HCT116 (cell line): Measurements from ENCODE around the gene OGG1. TPM values are rescaled to one million over a fixed set of nuclear protein-coding genes. Genes with fewer than 3 reads are reported as not detected.

ENCODE experiments used
- ATAC-seq: fragments of 200-7000 bp; cut with Tn5 transposase; 2 replicates; pipeline ENCODE4 v1.9.1; 2020; ENCODE audit warnings: mild to moderate bottlenecking, moderate library complexity
- BruUV-seq: library from RNA; stranded (reverse); fragments of 400-500 nt; replicated peaks from 2 replicates; lab custom pipeline; 2021; lab: Mats Ljungman, UMichigan
- CTCF ChIA-PET: fragments of 300-600 bp; sonication (Branson Sonifier 250); formaldehyde crosslinking; loops from one replicate; lab custom pipeline; 2021; ENCODE audit warnings: antibody characterized with exemption; lab: Charles Lee
- POLR2A ChIA-PET: fragments of 300-600, 350-600 bp; sonication (Branson Sonifier 250); formaldehyde crosslinking; loops from one replicate; lab custom pipeline; 2021; ENCODE audit warnings: antibody characterized with exemption; lab: Charles Lee
- RAD21 ChIA-PET, 2 experiments: fragments of 300-600 bp; sonication (Branson Sonifier 250); formaldehyde crosslinking; loops; one replicate each; lab custom pipeline; 2023; ENCODE audit warnings: low total read pairs in 2 of 2; ENCODE audit not compliant: uncharacterized antibody in 2 of 2, unreplicated experiment in 2 of 2, low non-redundant PET in 1 of 2; lab: Charles Lee
- DNase-seq: peaks from one replicate; pipeline ENCODE4 v3.0.0-alpha.2; 2010; ENCODE audit warnings: low read depth, low spot score
- H2AFZ ChIP-seq: fragments of 200-600 bp; shearing (Covaris generic), sonication (generic); 2 replicates; pipeline ENCODE4 v1.6.1; 2017; ENCODE audit warnings: low read depth, mixed run types, mixed read lengths, antibody characterized with exemption, low read length; ENCODE audit not compliant: poor library complexity, severe bottlenecking
- H3K27ac ChIP-seq: 2 replicates; pipeline ENCODE4 v1.5.1; 2012; ENCODE audit warnings: low read depth, low read length
- H3K27me3 ChIP-seq: fragments of 200-600 bp; sonication (generic); 2 replicates; pipeline ENCODE4 v1.6.1; 2016; ENCODE audit warnings: mixed run types, low read length, mixed read lengths; ENCODE audit not compliant: insufficient read depth
- H3K36me3 ChIP-seq, 2 experiments: fragments of 200-500 bp in 1 of 2; fragments of 200-600 bp in 1 of 2; sonication (Bioruptor generic) in 1 of 2; sonication (generic) in 1 of 2; 2 replicates each; pipeline versions ENCODE4 v1.5.1 to v1.6.1; 2014 to 2016; ENCODE audit warnings: low read length in 2 of 2, inconsistent platforms in 1 of 2, mixed read lengths in 1 of 2, mixed run types in 1 of 2; ENCODE audit not compliant: insufficient read depth in 2 of 2, control insufficient read depth in 1 of 2
- H3K4me1 ChIP-seq, 2 experiments: fragments of 200-600 bp in 1 of 2; sonication (generic) in 1 of 2; 2 replicates each; pipeline versions ENCODE4 v1.5.1 to v1.6.1; 2012 to 2017; ENCODE audit warnings: low read length in 2 of 2, inconsistent platforms in 1 of 2, mild to moderate bottlenecking in 1 of 2, mixed read lengths in 1 of 2, mixed run types in 1 of 2, moderate library complexity in 1 of 2; ENCODE audit not compliant: insufficient read depth in 2 of 2, control insufficient read depth in 1 of 2
- H3K4me2 ChIP-seq: fragments of 200-600 bp; sonication (generic); 2 replicates; pipeline ENCODE4 v1.6.1; 2017; ENCODE audit warnings: mixed run types, low read length, mixed read lengths
- H3K4me3 ChIP-seq, 2 experiments: fragments of 200-600 bp in 1 of 2; sonication (generic) in 1 of 2; replicated peaks in 1 of 2; 2 replicates each; pipeline ENCODE4 v1.5.1; 2011 to 2016; ENCODE audit warnings: low read length in 2 of 2, control low read depth in 1 of 2, low read depth in 1 of 2, mild to moderate bottlenecking in 1 of 2, mixed read lengths in 1 of 2, mixed run types in 1 of 2
- H3K79me2 ChIP-seq: fragments of 200-600 bp; sonication (generic); 2 replicates; pipeline ENCODE4 v1.6.1; 2017; ENCODE audit warnings: mild to moderate bottlenecking, mixed run types, low read length, moderate library complexity, mixed read lengths; ENCODE audit not compliant: insufficient read depth
- H3K9ac ChIP-seq: fragments of 200-600 bp; sonication (generic); 2 replicates; pipeline ENCODE4 v1.6.1; 2016; ENCODE audit warnings: low read length, mixed read lengths
- H3K9me2 ChIP-seq: fragments of 200-600 bp; sonication (generic), shearing (Covaris generic); 2 replicates; pipeline ENCODE4 v1.6.1; 2017; ENCODE audit warnings: mixed run types, mild to moderate bottlenecking, moderate library complexity; ENCODE audit not compliant: insufficient read depth
- H3K9me3 ChIP-seq, 2 experiments: fragments of 200-500 bp in 1 of 2; fragments of 200-600 bp in 1 of 2; sonication (Bioruptor generic) in 1 of 2; sonication (generic) in 1 of 2; 2 replicates each; pipeline ENCODE4 v1.6.1; 2014 to 2017; ENCODE audit warnings: low read length in 2 of 2, mixed read lengths in 2 of 2, inconsistent platforms in 1 of 2, low read depth in 1 of 2, mild to moderate bottlenecking in 1 of 2, mixed run types in 1 of 2, moderate library complexity in 1 of 2; ENCODE audit not compliant: control insufficient read depth in 1 of 2, insufficient read depth in 1 of 2
- H4K20me1 ChIP-seq: fragments of 200-600 bp; sonication (generic), shearing (Covaris generic); 2 replicates; pipeline ENCODE4 v1.6.1; 2017; ENCODE audit warnings: mixed run types, mild to moderate bottlenecking, moderate library complexity; ENCODE audit not compliant: insufficient read depth
- ATF3 ChIP-seq: IDR thresholded peaks from 2 replicates; pipeline ENCODE4 v1.6.1; 2012
- CEBPB ChIP-seq: IDR thresholded peaks from 2 replicates; pipeline ENCODE4 v1.6.1; 2012; ENCODE audit warnings: low read depth
- EZH2 ChIP-seq: fragments of 200-600 bp; sonication (generic); IDR thresholded peaks from 2 replicates; pipeline ENCODE4 v1.6.1; 2017; ENCODE audit warnings: antibody characterized with exemption, mixed run types
- JUND ChIP-seq: IDR thresholded peaks from 2 replicates; pipeline ENCODE4 v1.6.1; 2012
- POLR2A ChIP-seq: IDR thresholded peaks from 2 replicates; pipeline ENCODE4 v1.7.0; 2011; ENCODE audit warnings: borderline replicate concordance; ENCODE audit not compliant: insufficient read depth, insufficient read length; ENCODE audit errors: extremely low read depth
- RAD21 ChIP-seq: IDR thresholded peaks from 2 replicates; pipeline ENCODE4 v1.6.1; 2012; ENCODE audit warnings: low read depth, mild to moderate bottlenecking
- REST ChIP-seq: IDR thresholded peaks from 2 replicates; pipeline ENCODE4 v1.6.1; 2012; ENCODE audit warnings: low read depth
- SIN3A ChIP-seq: IDR thresholded peaks from 2 replicates; pipeline ENCODE4 v1.6.1; 2012; ENCODE audit warnings: low read depth
- TCF7L2 ChIP-seq: IDR thresholded peaks from 2 replicates; pipeline ENCODE4 v1.7.0; 2011; ENCODE audit warnings: borderline replicate concordance, inconsistent platforms; ENCODE audit not compliant: insufficient read depth, insufficient read length; ENCODE audit errors: extremely low read depth
- YY1 ChIP-seq: IDR thresholded peaks from 2 replicates; pipeline ENCODE4 v1.6.1; 2011; ENCODE audit warnings: low read length, low read depth, moderate library complexity, mild to moderate bottlenecking; ENCODE audit not compliant: insufficient replicate concordance; ENCODE audit errors: extremely low read depth
- intact Hi-C: fragments of 100-400 bp; cut with micrococcal nuclease; formaldehyde crosslinking; loops from 2 replicates; pipeline ENCODE4 v1.10.0; 2022
- total RNA-seq: library from RNA; stranded (reverse); gene quantifications from one replicate; pipeline ENCODE4 v1.2.1, GENCODE V29; 2021; ENCODE audit not compliant: unreplicated experiment

The OGG1 gene
- total RNA-seq, 1 experiment from 2014 or later = 16.3 TPM

GRCh38 chr3:9727743-9728142, 22.0 kb upstream of the OGG1 start:
- Histone ChIP-seq H3K9me3 (no peaks in the 10 kb centered on the region), H3K9me2 (no peaks in the 10 kb centered on the region), H2AFZ (no peak overlapping the region), H3K9ac (no peak overlapping the region), H3K36me3 (no peaks in the 10 kb centered on the region), H3K79me2 (peaks cover 11% of the 10 kb centered on the region), H3K4me2 (peak overlapping the region; percentile 34), H3K27ac (peak overlapping the region; percentile 1; the same call in 1 of the 2 replicates), H4K20me1 (peaks cover 3% of the 10 kb centered on the region; the same call in 1 of the 2 replicates), H3K4me3 (no peak overlapping the region), H3K27me3 (no peaks in the 10 kb centered on the region), H3K4me1 (peaks cover 12 to 33% of the 10 kb centered on the region in 2 experiments; a peak in 3 of 4 replicates)
- ATAC-seq (no peak), DNase-seq (no peak)
- RAD21 ChIA-PET = no interaction called here
- POLR2A ChIA-PET = no interaction called here
- TF ChIP-seq ATF3 (no peak), RAD21 (no peak), TCF7L2 (no peak), POLR2A (no peak), CEBPB (no peak), SIN3A (no peak), EZH2 (no peak), JUND (no peak), YY1 (no peak), REST (no peak)
- CTCF ChIA-PET = interaction anchor here (0.6 to 2.1 kb wide), 3 partner anchors 12 to 374 kb away, joined by 3 to 13 read pairs (median 4); no protein-coding TSS in a partner anchor
- intact Hi-C loops = loop anchor here (5.0 kb wide), 1 partner anchor 225 kb away; no protein-coding TSS in a partner anchor
- no TSS peak for BruUV-seq
